Upper lobe of left lung (tissue), 4 donors: ENCODE data around the gene ECEL1.

Experiments used
- POLR2AphosphoS5 ChIP-seq, 2 donors: sonication (generic); formaldehyde crosslinking; IDR thresholded peaks; one replicate each; pipeline ENCODE4 v1.5.1; 2017; ENCODE audit warnings: antibody characterized with exemption in 2 of 2
- TF ChIP-seq, protein P1 (sequence below), 6 experiments: fragments of 450-650 bp in 4 of 6; fragments of 200-600 bp in 2 of 6; sonication (generic) in 2 of 6; IDR thresholded peaks; one replicate each; pipeline ENCODE4 v1.5.1; 2016 to 2019; ENCODE audit warnings: antibody characterized with exemption in 6 of 6

DNA sequence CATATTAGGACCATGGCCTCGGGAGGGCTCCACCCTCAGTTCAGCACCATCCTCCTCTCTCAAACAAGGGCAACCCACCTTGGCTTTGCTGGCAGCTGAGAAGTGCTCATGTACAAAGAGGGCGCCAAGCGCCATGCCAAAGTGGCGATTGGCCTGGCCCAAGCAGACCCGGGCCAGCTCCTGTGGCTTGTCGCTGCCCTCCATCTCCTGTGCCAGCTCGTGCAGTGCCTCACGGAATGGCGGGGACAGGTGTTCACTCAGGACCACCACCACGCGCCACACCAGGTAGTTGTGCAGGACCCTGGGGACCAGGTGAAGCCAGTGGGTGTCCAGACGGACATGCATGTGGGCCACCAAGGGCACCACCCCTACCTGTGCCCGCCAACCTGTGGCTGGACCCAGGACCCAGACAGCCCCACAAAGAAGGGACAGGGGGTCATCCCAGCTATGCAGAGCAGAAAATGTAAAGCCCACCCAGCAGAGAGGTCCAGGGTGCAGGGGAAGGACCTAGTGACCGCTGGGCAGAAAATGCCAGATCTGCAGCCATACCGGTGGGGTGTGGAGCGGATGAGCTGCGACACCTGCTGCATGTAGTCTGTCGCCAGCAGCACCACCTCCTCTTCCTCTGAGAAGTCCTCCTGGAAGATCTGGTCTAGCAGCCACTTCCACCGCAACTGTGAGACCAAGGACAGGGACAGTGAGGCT, 3.6 kb downstream of the ECEL1 start:
- TF ChIP-seq, protein P1, sequence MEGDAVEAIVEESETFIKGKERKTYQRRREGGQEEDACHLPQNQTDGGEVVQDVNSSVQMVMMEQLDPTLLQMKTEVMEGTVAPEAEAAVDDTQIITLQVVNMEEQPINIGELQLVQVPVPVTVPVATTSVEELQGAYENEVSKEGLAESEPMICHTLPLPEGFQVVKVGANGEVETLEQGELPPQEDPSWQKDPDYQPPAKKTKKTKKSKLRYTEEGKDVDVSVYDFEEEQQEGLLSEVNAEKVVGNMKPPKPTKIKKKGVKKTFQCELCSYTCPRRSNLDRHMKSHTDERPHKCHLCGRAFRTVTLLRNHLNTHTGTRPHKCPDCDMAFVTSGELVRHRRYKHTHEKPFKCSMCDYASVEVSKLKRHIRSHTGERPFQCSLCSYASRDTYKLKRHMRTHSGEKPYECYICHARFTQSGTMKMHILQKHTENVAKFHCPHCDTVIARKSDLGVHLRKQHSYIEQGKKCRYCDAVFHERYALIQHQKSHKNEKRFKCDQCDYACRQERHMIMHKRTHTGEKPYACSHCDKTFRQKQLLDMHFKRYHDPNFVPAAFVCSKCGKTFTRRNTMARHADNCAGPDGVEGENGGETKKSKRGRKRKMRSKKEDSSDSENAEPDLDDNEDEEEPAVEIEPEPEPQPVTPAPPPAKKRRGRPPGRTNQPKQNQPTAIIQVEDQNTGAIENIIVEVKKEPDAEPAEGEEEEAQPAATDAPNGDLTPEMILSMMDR (IDR thresholded peaks at IDR 0.05): no peak
- no peak for TF ChIP-seq POLR2AphosphoS5 (IDR thresholded peaks at IDR 0.05)
